Esophagus (tissue), 2 donors: ENCODE measurements around the gene CDIPT. TPM values are rescaled to one million over a fixed set of nuclear protein-coding genes. Genes with fewer than 3 reads are reported as not detected.
A peak's percentile ranks its signal among the peaks of the same experiment; 100 is the strongest.

Experiments
- H3K27ac ChIP-seq, 2 donors: one replicate each; pipeline ENCODE4 v1.5.1; 2013; ENCODE audit warnings: low read depth in 2 of 2, mild to moderate bottlenecking in 2 of 2, inconsistent platforms in 1 of 2, low read length in 1 of 2, moderate library complexity in 1 of 2
- H3K27me3 ChIP-seq, 2 donors: one replicate each; pipeline ENCODE4 v1.6.1; 2013; ENCODE audit warnings: low read length in 2 of 2, control low read depth in 1 of 2, mild to moderate bottlenecking in 1 of 2; ENCODE audit not compliant: insufficient read depth in 2 of 2, control insufficient read depth in 1 of 2
- H3K36me3 ChIP-seq, 2 donors: one replicate each; pipeline ENCODE4 v1.6.1; 2013; ENCODE audit warnings: low read length in 1 of 2; ENCODE audit not compliant: control insufficient read depth in 2 of 2, insufficient read depth in 2 of 2
- H3K4me1 ChIP-seq, 2 donors: one replicate each; pipeline ENCODE4 v1.6.1; 2013; ENCODE audit warnings: low read length in 1 of 2; ENCODE audit not compliant: control insufficient read depth in 2 of 2, insufficient read depth in 2 of 2
- H3K4me3 ChIP-seq, 2 donors: one replicate each; pipeline ENCODE4 v1.5.1; 2013; ENCODE audit warnings: low read length in 2 of 2, mild to moderate bottlenecking in 2 of 2, low read depth in 1 of 2, moderate library complexity in 1 of 2
- H3K9me3 ChIP-seq, 2 donors: one replicate each; pipeline ENCODE4 v1.6.1; 2013; ENCODE audit warnings: mild to moderate bottlenecking in 2 of 2, low read depth in 1 of 2, low read length in 1 of 2, moderate library complexity in 1 of 2; ENCODE audit not compliant: control insufficient read depth in 2 of 2, insufficient read depth in 1 of 2
- WGBS, 2 donors: extraction: QIAGEN DNeasy Blood & Tissue Kit; methylation state at CpG; one replicate each; pipeline ENCODE4 v1.1.7; 2013; 5-methylcytosine and 5-hydroxymethylcytosine counted together
- polyA plus RNA-seq, 2 donors: library from polyadenylated mRNA; stranded (reverse); fragments of 200-250 nt; gene quantifications; one replicate each; pipeline ENCODE4 v1.2.3, GENCODE V29; 2013
- donor health status: healthy with polysubstance abuse.
- donor health status: Bipolar disorder and iron deficiency.

Gene CDIPT
- polyA plus RNA-seq, 2 donors, result 26.7 to 48.3 TPM

GRCh38 chr16:29824589-29825144 is 38.4 kb downstream of the CDIPT start:
- peak overlapping the region; percentile 51 to 65 for H3K27ac ChIP-seq
- H3K36me3 ChIP-seq, result peaks cover 0 to 4% of the 10 kb centered on the region in 2 donors
- peaks cover 8 to 29% of the 10 kb centered on the region in 2 donors for H3K4me1 ChIP-seq
- no peaks in the 10 kb centered on the region for H3K27me3 ChIP-seq
- no peak overlapping the region for H3K4me3 ChIP-seq
- 24 to 28% methylated on average over 7 of the region's 7 CpGs for WGBS, 2 donors
- H3K9me3 ChIP-seq, result no peaks in the 10 kb centered on the region

GRCh38 chr16:29821643-29822115 is 41.3 kb downstream of the CDIPT start:
- Histone ChIP-seq H3K27me3 (no peaks in the 10 kb centered on the region), H3K4me3 (peak overlapping the region; percentile 60 to 80), H3K27ac (peak overlapping the region; percentile 97), H3K36me3 (peaks cover 0 to 4% of the 10 kb centered on the region in 2 donors), H3K9me3 (no peaks in the 10 kb centered on the region), H3K4me1 (peaks cover 14 to 34% of the 10 kb centered on the region in 2 donors)
- WGBS, 2 donors, result 21 to 23% methylated on average over 7 of the region's 7 CpGs

- H3K27me3 ChIP-seq, result no peaks in the 10 kb centered on the region
- peak overlapping the region; percentile 97 for H3K27ac ChIP-seq
- H3K4me3 ChIP-seq, result peak overlapping the region; percentile 60 to 80
- H3K4me1 ChIP-seq, result peaks cover 12 to 30% of the 10 kb centered on the region in 2 donors
- peaks cover 0 to 3% of the 10 kb centered on the region in 2 donors for H3K36me3 ChIP-seq
- H3K9me3 ChIP-seq, result no peaks in the 10 kb centered on the region
- WGBS, 2 donors, result 7 to 12% methylated on average over 11 of the region's 11 CpGs
Observed at GRCh38 chr16:29820730-29821642, 42.0 kb downstream of the CDIPT start.

GRCh38 chr16:29820271-29820701 is 42.7 kb downstream of the CDIPT start, which contains the start of gene MVP:
MVP (plus strand) TSS chr16:29820462; CDS start chr16:29830550, 10,088 bp downstream.
- H3K4me3 ChIP-seq, result peak within 1 kb of the TSS; percentile 60 to 80
- peaks cover 11 to 23% of the 10 kb centered on the region in 2 donors for H3K4me1 ChIP-seq
- WGBS, 2 donors, result 0% methylated on average over 4 of the region's 4 CpGs
- H3K9me3 ChIP-seq, result no peaks in the 10 kb centered on the region
- peak within 1 kb of the TSS; percentile 97 for H3K27ac ChIP-seq
- no peaks in the 10 kb centered on the region for H3K27me3 ChIP-seq
- H3K36me3 ChIP-seq, result no peaks in the 10 kb centered on the region

GRCh38 chr16:29819506-29819905 is 43.5 kb downstream of the CDIPT start:
- Histone ChIP-seq H3K27ac (peak overlapping the region in 1 of 2 donors; percentile 63), H3K9me3 (no peaks in the 10 kb centered on the region), H3K27me3 (no peaks in the 10 kb centered on the region), H3K4me1 (peaks cover 14 to 25% of the 10 kb centered on the region in 2 donors), H3K36me3 (no peaks in the 10 kb centered on the region), H3K4me3 (no peak overlapping the region)
- 57 to 61% methylated on average over 15 of the region's 15 CpGs for WGBS, 2 donors

- no peak overlapping the region for H3K27ac ChIP-seq
- peaks cover 11 to 21% of the 10 kb centered on the region in 2 donors for H3K4me1 ChIP-seq
- H3K27me3 ChIP-seq, result no peaks in the 10 kb centered on the region
- H3K36me3 ChIP-seq, result no peaks in the 10 kb centered on the region
- H3K9me3 ChIP-seq, result no peaks in the 10 kb centered on the region
- no peak overlapping the region for H3K4me3 ChIP-seq
- WGBS, 2 donors, result 50 to 63% methylated on average over 4 of the region's 4 CpGs
Observed at GRCh38 chr16:29818082-29818481, 44.9 kb downstream of the CDIPT start.

- Histone ChIP-seq H3K27ac (peak overlapping the region; percentile 92 to 97), H3K4me3 (peak overlapping the region; percentile 73 to 76), H3K27me3 (no peaks in the 10 kb centered on the region), H3K9me3 (no peaks in the 10 kb centered on the region), H3K36me3 (no peaks in the 10 kb centered on the region), H3K4me1 (peaks cover 11 to 21% of the 10 kb centered on the region in 2 donors)
- 2 to 3% methylated on average over 31 to 37 of the region's 37 CpGs for WGBS, 2 donors
Observed at GRCh38 chr16:29816694-29817441, 46.2 kb downstream of the CDIPT start.

GRCh38 chr16:29815793-29816693 is 47.0 kb downstream of the CDIPT start, which contains the start of gene PAGR1:
PAGR1 (plus strand) TSS chr16:29816152; CDS start chr16:29816526, 374 bp downstream.
- 0 to 1% methylated on average over 70 of the region's 70 CpGs for WGBS, 2 donors
- H3K27me3 ChIP-seq, result no peaks in the 10 kb centered on the region
- peak within 1 kb of the TSS; percentile 92 to 97 for H3K27ac ChIP-seq
- peaks cover 9 to 22% of the 10 kb centered on the region in 2 donors for H3K4me1 ChIP-seq
- H3K36me3 ChIP-seq, result no peaks in the 10 kb centered on the region
- no peaks in the 10 kb centered on the region for H3K9me3 ChIP-seq
- peak within 1 kb of the TSS; percentile 73 to 76 for H3K4me3 ChIP-seq
